HG03196 (cell line): ENCODE data around the gene TYSND1.
"Not testable (repeated sequence)": the region's sequence is repeated elsewhere in the genome, so short reads cannot be mapped to it uniquely, and the experiment has no call there.

Source experiments
- ATAC-seq: cut with Tn5 transposase; IDR thresholded peaks from one replicate; pipeline ENCODE4 v1.9.1; 2021; ENCODE audit not compliant: unreplicated experiment

The TYSND1 gene

GRCh38 chr10:70164163-70164562 lies 17.7 kb upstream of the TYSND1 start:
- no peak for ATAC-seq

- no peak for ATAC-seq
These were observed 16.9 kb upstream of the TYSND1 start for GRCh38 chr10:70163448-70163847.

GRCh38 chr10:70162892-70163201 lies 16.3 kb upstream of the TYSND1 start:
- ATAC-seq = no peak

GRCh38 chr10:70162151-70162891 lies 15.8 kb upstream of the TYSND1 start:
- ATAC-seq = no peak

GRCh38 chr10:70160798-70161197 lies 14.3 kb upstream of the TYSND1 start:
- ATAC-seq = no peak

- ATAC-seq = not testable (repeated sequence)
These were observed 12.9 kb upstream of the TYSND1 start for GRCh38 chr10:70159366-70159765.

GRCh38 chr10:70158113-70158512 lies 11.6 kb upstream of the TYSND1 start:
- no peak for ATAC-seq

DNA sequence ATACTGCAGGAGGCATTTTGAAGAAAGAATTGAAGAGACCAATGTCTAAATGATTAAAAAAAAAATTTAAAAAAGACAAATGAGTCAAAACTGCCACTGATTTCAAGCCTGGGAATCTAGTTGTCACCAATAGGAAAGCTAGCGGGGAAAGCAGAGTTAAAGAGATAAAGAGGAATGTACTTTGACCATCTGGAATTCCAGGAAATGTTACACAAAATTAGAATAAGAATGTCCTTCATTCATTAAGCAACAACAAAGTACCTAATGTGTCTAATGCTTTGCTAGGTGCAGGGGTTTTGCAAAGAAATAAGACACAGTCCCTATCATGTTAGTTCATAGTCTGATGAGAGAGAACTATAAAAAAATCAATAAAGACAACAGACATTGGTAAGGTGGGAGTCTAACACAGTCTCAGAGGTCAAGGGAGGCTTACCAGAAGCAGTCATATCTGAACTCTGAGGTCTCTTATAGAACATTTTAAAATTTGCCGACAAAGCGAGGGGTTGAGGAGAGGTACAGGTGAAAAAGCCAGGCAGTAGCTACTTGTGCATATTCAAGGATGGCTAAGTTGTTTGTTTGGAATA lies 8.8 kb upstream of the TYSND1 start:
- ATAC-seq = no peak

GRCh38 chr10:70148516-70148915 lies 2.0 kb upstream of the TYSND1 start:
- no peak for ATAC-seq

GRCh38 chr10:70147259-70147625 lies 742 bp upstream of the TYSND1 start:
- ATAC-seq = no peak

- ATAC-seq = peak; percentile 44
These were observed 623 bp downstream of the TYSND1 start for GRCh38 chr10:70145666-70146488.

GRCh38 chr10:70145166-70145665 lies 1.3 kb downstream of the TYSND1 start:
- peak; percentile 8 for ATAC-seq

DNA sequence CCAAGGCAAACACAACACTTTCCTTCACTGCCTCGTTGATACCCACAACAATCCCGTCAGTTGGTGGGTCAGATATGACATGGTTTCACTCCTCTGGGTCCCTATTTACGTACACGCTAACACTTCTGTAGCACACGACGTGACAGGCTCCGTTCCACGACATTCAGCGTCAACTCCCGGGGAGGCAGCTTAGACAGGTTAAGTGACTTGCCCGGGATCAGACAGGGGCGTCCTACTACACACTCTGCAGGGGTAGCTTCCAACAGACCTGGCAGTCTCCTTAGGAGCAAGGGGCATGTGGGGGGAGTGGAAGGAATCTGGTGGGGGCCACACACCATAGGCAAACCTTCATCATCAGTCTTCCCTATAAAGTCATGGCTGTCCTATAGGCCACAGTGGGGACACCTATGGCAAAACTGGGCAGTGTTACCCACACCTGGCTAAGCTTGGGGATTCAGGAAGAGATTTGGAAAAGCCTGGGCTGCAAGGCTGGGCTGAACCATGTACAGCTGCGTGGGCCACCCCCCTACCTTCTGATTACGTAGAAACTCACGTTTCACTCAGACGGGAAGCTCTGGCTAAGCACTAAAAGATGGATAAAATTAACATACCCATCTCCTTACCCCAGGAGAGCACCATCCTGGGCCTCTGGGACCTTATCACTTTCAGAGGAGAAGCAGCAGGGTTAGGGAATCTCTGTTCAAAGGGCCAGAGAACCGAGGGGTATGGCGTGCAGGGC lies 2.0 kb downstream of the TYSND1 start:
- ATAC-seq = no peak

DNA sequence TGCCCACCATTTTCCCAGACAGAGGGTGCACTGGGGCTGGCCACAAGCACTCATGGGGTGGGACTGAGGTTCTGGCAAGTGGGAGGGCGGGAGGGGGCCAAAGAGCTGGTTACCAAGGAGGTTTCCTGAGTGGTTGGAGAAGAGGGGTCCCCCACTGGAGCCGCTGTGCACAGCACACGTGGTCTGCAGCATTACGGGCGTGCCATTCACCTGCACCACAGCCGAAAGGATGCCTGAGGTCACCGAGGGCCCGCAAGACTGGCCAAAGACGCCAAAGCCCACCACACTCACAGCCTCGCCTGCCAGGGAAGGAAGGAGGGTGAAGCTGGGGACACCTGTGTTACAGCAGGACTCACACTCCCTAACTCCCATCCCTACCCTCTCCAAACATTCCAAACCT lies 3.9 kb downstream of the TYSND1 start:
- ATAC-seq = no peak

DNA sequence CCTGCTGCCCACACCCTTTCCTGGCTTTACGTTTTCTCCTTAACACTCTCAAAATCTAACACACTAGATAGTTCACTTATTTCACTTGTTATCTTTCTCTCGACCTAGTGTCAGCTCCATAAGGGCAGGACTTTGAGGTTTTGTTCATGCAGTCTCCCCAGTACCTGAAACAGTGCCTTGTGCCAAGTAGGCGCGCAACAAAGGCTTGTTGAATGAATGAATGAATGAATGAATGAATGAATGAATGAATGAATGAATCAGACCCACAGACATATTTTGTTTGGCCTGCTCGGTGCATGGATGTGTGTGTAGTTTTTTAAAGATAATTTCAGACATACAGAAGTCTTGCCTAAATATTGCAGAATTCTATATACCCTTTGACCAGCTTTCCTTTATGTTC lies 6.2 kb downstream of the TYSND1 start:
- ATAC-seq = no peak

- ATAC-seq = no peak
These were observed 6.6 kb downstream of the TYSND1 start for GRCh38 chr10:70139997-70140250.

- no peak for ATAC-seq
These were observed 7.1 kb downstream of the TYSND1 start for GRCh38 chr10:70139151-70139996.

DNA sequence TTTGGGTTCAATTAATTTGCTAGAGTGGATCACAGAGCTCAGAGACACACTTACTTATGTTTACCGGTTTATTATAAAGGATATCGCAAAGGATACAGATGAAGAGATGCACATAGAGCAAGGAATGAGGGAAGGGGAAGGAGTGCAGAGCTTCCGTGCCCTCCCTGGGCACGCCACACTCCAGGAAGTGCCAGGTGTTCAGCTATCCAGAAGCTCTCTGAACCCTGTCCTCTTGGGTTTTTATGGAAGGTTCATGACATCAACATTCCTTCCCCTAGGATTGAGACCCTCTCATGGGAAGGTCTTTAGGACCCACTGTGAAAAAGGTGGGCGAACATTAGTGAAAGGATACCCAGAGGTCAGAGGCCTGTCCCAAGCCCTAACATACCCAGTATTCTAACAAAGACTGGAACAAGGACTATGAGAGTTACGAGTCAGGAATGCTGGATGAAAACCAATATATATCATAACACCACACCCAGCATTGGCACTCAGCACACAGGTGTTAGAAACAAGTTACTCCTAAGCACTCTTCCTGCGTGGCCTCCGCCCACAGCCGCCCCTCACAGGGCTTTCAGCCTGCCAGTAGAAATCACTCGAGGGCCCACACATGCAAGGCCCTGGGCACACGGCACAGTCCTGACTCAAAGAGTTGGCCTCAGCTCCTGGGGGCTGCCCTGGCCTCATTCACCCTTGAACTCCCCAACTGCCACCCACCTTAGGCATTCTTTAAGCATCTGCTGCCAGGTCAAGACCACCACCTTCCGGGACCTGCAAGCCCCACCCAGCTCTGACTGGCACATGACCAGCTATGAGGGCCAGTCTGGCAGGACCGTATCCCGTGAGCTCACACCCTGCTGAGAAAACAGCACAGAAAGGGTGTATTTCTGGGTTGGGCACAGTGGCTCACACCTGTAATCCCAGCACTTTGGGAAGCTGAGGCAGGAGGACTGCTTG lies 8.3 kb downstream of the TYSND1 start:
- ATAC-seq = no peak

- ATAC-seq = no peak
These were observed 9.4 kb downstream of the TYSND1 start for GRCh38 chr10:70137135-70137534.

DNA sequence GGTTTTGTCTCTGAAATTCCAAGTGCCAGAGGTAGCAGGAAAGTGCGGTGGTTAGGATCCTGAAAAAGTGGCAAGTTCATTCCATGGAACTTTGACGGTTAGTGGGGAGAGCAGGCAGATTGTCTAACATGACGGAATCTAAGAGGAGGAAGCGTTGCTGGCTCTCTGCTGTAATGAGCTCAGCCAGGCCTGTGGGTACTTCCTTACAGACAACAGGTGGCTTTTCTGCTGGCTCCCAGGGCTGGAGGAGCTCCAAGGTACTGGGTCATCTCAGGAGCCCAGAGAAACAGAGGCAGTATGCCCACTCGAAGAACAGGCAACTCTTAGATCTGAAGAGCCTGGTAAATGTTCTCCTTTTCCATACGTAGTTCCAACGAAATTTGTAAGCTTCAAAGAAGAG lies 10.8 kb downstream of the TYSND1 start:
- ATAC-seq = no peak
